Stimulated activated CD4-positive, alpha-beta T cell treated with anti-CD3 and anti-CD28 coated beads, Interleukin-4, amount 100 ng/mL, for 48 hours (primary cell): Measurements from ENCODE around the gene CBX3.
"Not testable (repeated sequence)": the region's sequence is repeated elsewhere in the genome, so short reads cannot be mapped to it uniquely, and the experiment has no call there.

Source experiments
- DNase-seq, 2 donors: peaks; one replicate each; pipeline ENCODE4 v3.0.0-alpha.2; 2020; ENCODE audit warnings: low read depth in 2 of 2

Gene CBX3

GRCh38 chr7:26201247-26202018 is at the start of gene CBX3:
CBX3 (plus strand) TSS chr7:26201745; CDS start chr7:26202999, 1,254 bp downstream.
- DNase-seq = peak; percentile 84 to 90

GRCh38 chr7:26151953-26152781 is 49.4 kb upstream of the CBX3 start, which contains the start of gene NFE2L3:
NFE2L3 (plus strand) TSS chr7:26152198; CDS start chr7:26152499, 301 bp downstream.
- peak; percentile 73 to 79 for DNase-seq

GRCh38 chr7:26152782-26153240 is 48.7 kb upstream of the CBX3 start:
- DNase-seq = not testable (repeated sequence)

GRCh38 chr7:26153241-26153822 is 48.2 kb upstream of the CBX3 start:
- no peak for DNase-seq

GRCh38 chr7:26153823-26154783 is 47.4 kb upstream of the CBX3 start:
- DNase-seq = no peak

GRCh38 chr7:26155531-26156375 is 45.8 kb upstream of the CBX3 start:
- DNase-seq = no peak

- DNase-seq = no peak
Observed at GRCh38 chr7:26156451-26157420, 44.8 kb upstream of the CBX3 start.

GRCh38 chr7:26157520-26158105 is 43.9 kb upstream of the CBX3 start:
- DNase-seq = no peak

GRCh38 chr7:26159243-26159642 is 42.3 kb upstream of the CBX3 start:
- DNase-seq = no peak

GRCh38 chr7:26160896-26161295 is 40.6 kb upstream of the CBX3 start:
- no peak for DNase-seq

GRCh38 chr7:26162431-26162830 is 39.1 kb upstream of the CBX3 start:
- DNase-seq = no peak

- DNase-seq = not testable (repeated sequence)
Observed at GRCh38 chr7:26163804-26164203, 37.7 kb upstream of the CBX3 start.

- no peak for DNase-seq
Observed at GRCh38 chr7:26165950-26166683, 35.4 kb upstream of the CBX3 start.

- DNase-seq = no peak
Observed at GRCh38 chr7:26166684-26167266, 34.8 kb upstream of the CBX3 start.

GRCh38 chr7:26167303-26167934 is 34.1 kb upstream of the CBX3 start:
- no peak for DNase-seq

GRCh38 chr7:26168458-26169023 is 33.0 kb upstream of the CBX3 start:
- DNase-seq = no peak

- DNase-seq = no peak
Observed at GRCh38 chr7:26169271-26169670, 32.3 kb upstream of the CBX3 start.
